GM12865 (cell line): ENCODE results near the gene DAPL1.

ENCODE experiments used
- DNase-seq: peaks from one replicate; pipeline ENCODE4 v3.0.0; 2010; ENCODE audit warnings: low read depth
- H3K4me3 ChIP-seq: 2 replicates; pipeline ENCODE4 v1.5.1; 2011; ENCODE audit warnings: mild to moderate bottlenecking, low read depth, low read length, control low read depth
- TF ChIP-seq, protein P1 (sequence below): IDR thresholded peaks from 2 replicates; pipeline ENCODE4 v1.5.1; 2011; ENCODE audit warnings: low read length, control low read depth, low read depth, inconsistent platforms; ENCODE audit not compliant: insufficient read depth; ENCODE audit errors: missing control alignments

The DAPL1 gene

DNA sequence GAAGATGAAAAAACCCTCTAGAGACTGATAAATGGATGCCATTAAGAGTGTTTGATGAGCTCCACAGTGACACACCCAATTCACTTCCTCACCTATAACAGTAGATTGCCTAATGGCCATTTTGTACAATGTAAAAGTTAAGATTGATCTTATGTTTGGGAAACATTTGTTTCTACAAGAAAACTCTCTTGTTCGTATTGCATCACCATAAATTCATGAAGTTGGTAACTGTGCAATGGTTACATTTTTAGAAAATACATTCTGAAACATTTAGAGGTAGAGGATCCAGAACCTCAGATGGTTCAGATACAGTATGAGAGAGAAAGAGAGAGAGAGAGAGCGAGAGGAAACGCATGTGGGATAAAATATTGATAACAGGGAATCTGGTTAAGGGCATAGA, 31.8 kb downstream of the DAPL1 start:
- DNase-seq: no peak
- TF ChIP-seq, protein P1, sequence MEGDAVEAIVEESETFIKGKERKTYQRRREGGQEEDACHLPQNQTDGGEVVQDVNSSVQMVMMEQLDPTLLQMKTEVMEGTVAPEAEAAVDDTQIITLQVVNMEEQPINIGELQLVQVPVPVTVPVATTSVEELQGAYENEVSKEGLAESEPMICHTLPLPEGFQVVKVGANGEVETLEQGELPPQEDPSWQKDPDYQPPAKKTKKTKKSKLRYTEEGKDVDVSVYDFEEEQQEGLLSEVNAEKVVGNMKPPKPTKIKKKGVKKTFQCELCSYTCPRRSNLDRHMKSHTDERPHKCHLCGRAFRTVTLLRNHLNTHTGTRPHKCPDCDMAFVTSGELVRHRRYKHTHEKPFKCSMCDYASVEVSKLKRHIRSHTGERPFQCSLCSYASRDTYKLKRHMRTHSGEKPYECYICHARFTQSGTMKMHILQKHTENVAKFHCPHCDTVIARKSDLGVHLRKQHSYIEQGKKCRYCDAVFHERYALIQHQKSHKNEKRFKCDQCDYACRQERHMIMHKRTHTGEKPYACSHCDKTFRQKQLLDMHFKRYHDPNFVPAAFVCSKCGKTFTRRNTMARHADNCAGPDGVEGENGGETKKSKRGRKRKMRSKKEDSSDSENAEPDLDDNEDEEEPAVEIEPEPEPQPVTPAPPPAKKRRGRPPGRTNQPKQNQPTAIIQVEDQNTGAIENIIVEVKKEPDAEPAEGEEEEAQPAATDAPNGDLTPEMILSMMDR: no peak
- H3K4me3 ChIP-seq: no peak overlapping the region

DNA sequence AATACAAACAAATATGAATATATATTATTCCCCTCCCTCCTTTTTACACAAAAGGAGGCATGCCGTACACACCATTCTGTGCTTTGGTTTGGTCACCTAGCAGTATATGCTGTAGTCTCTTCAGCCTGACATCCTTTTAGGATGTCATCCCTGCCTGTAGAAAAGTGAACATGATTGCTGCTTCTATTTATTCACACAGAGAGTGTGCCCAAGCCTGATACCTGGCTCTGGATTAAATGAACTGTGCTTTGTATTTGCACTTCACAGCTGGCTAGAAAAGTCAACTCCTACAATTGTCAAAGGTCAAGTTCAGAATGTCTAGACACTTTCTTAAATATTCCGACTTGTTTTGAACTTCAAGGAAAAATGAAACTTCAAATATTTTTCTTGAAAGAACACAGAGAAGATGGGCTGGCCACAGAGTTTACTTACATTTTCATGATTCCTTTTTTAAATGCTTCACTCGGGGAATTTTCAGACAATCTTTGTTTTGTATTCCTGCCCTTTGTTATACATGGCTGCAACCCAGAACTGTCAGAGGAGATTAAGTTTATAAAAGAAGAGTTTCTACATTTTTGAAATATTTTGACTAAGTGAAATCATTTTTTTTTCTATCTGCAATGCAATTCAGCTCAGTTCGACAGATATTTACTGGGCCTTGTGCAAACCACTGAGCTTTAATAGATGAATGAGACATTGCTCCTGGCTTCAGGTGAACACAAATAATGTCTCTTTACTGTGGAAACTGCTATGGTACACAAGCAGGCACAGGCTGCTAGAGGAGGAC, 33.5 kb downstream of the DAPL1 start:
- no peak overlapping the region for H3K4me3 ChIP-seq
- DNase-seq: no peak
- TF ChIP-seq, protein P1: no peak

DNA sequence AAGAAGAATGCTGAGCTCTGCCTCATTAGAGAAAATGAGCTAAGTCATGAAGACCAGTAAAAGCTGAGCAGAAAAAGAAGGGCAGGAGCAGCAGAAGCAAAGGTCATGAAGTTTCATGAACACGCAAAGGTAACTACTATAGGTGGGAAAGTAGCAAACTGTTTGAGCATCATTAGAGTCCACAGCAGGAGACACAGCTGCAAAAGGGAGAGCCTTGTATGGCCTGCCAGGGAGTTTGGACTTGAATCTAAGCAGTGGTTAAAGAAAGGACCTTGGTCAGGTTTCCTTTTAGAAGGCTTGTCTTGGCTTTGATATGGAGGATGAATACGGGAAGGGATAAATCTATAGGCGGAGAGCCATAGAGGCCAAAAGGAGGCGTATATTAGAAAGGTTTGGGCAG, 34.0 kb downstream of the DAPL1 start:
- H3K4me3 ChIP-seq: no peak overlapping the region
- TF ChIP-seq, protein P1: no peak

DNA sequence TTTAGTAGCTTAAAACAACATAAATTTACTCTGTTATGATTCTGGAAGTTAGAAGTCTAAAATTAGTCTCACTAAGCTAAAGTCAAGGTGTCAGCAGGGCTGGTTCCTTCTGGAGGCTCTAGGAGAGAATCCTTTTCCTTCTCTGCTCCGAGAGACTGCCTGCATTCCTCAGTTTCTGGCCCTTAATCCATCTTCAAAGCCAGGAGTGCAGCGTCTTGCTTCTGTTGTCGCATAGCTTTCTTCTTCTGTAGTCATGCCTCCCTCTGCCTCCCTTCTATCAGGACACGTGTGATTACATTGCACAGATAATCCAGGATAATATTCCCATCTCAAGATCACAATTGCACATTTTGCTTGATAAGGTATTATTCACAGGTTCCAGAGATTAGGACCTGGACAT, 35.1 kb downstream of the DAPL1 start:
- DNase-seq: no peak
- TF ChIP-seq, protein P1: no peak
- no peak overlapping the region for H3K4me3 ChIP-seq

More for the DNA sequence above, 34.0 kb downstream of the DAPL1 start:
- no peak for DNase-seq

DNA sequence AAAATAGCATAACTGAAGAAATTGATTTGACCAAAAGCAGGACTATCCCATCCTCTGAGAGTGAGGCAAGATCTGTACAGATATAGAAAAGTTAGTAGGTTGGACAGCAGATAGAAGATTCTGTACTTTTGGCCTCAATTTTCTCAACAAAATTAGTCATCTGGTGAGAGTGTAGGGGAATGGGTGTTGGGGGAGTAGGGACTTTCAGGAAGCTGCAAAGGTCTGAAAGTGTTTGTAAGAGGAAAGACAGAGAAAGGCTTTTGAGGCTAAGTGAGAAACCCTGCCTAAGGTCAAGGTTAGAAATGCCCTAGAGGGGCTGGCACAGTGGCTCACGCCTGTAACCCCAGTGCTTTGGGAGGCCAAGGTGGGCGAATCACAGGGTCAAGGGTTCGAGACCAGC, 40.3 kb downstream of the DAPL1 start:
- DNase-seq: peak; percentile 7
- H3K4me3 ChIP-seq: no peak overlapping the region
- TF ChIP-seq, protein P1: no peak

DNA sequence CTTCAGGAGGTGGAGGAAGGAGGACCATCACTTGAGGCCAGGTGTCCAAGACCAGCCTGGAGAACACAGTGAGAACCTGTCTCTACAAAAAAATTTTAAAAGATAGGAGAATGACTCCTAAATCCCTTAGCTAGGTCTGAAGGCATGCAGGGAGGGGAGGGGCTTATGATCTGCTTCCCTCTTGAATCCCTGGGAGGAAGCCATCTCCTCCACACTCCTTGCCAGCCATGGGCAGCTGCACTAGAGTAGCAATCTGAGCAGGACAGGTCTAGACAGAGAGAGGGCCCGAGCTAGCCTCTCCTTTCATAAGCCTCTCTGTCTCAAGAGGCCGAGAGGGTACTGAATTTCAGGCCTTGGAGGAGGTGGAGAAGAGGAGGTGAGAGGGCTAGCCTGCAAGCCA, 42.5 kb downstream of the DAPL1 start:
- TF ChIP-seq, protein P1: no peak
- no peak for DNase-seq
- no peak overlapping the region for H3K4me3 ChIP-seq

DNA sequence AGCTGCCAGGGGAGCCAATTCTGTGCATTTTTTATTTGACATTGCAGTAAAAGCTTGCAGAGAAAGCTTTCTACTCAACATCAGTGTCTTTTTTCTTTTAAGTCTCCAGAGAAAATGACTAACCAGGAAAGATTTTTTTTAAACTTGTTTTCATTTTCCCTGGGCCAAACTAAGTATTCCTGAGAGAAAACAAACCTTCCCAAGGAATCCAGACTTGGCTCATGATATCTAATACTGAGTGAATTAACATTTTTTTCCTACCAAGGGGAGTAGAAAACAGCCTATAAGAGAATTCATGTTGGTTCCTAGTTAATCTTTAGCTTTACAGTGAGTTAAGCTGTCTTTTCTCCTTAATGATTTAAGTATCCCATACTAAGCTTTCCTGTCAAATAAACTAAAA, 46.7 kb downstream of the DAPL1 start:
- no peak for DNase-seq
- TF ChIP-seq, protein P1: no peak
- H3K4me3 ChIP-seq: no peak overlapping the region
